NCI-H2081 (cell line): Measurements from ENCODE around the gene GALNT2.

Source experiments
- DNase-seq, 2 experiments: peaks; one replicate each; lab custom pipeline; 2025; lab: John Stamatoyannopoulos, UW

The GALNT2 gene

GRCh38 chr1:230277201-230278025 is 210.4 kb downstream of the GALNT2 start:
- peak; percentile 16 to 63 for DNase-seq

- no peak for DNase-seq
These were observed 211.3 kb downstream of the GALNT2 start for GRCh38 chr1:230278376-230278775.

DNA sequence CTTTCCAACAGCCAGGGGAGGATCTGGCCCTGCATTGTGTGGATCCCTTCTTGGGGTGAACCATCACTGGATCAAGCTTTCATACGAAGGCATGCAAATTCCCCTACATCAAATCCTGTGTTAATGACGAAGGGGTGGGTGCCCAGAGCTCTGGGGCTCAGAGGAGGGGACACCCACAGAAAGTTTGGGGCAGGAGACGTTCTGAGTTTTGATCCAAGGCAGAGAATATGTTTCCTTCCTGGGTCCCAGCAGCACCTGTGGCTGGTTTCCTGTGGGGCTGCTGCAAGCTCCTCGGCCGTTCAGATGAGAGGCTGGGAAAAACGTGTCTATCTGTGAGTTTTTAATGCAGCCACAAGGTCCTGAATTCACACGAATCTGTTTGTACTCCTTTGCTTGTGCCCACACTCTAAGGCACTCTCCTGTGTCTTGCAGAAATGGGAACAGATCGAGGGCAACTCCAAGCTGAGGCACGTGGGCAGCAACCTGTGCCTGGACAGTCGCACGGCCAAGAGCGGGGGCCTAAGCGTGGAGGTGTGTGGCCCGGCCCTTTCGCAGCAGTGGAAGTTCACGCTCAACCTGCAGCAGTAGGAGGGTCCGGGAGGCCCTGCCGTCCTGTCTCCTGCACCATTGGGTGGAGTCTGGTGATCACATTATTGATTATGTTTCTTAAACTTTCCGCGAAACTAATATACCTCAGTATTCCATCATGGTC is 212.0 kb downstream of the GALNT2 start:
- DNase-seq = no peak

GRCh38 chr1:230279583-230279945 is 212.5 kb downstream of the GALNT2 start:
- DNase-seq = no peak

GRCh38 chr1:230280054-230280795 is 213.2 kb downstream of the GALNT2 start:
- no peak for DNase-seq

GRCh38 chr1:230280906-230281413 is 213.9 kb downstream of the GALNT2 start:
- no peak for DNase-seq

DNA sequence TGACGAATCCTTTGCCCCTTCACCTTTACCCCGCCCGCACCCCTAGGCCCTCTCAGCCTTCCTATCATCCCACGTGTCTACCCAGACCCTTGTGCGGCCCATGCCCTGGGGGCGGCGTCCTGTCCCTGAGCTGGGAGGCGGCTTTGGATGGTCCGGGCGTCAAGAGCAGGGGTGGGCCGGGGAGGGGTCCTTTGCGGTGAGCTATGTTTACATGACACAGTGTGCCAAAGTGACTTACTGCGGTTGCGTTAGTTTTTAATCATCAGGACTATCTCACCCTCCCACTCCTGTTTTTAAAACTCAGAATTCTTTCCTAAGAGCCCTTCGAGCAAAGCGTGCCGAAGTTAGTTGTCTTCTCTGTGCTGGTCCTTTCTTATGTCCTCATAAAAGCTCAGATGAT is 214.5 kb downstream of the GALNT2 start:
- DNase-seq = no peak

DNA sequence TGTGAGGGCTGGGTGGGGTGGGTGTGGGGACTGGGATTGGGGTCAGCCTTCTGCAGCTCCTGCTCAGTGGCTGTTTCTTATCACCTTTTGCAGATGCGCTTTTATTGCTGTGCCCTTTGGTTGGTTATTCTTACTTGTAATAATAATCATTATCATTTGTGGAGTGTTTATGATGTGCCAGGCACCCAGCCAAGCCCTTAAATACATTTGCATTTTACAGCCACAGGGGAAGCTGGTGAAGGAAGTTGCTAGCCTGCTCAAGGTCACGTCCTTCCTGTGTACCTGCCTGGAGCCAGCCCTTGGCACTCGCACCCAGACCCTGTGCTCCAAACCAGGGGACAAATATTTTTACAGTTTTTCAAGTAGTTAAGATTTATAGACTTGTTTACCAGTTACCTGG is 215.1 kb downstream of the GALNT2 start:
- DNase-seq = peak; percentile 32 to 64

- DNase-seq = no peak
These were observed 216.6 kb downstream of the GALNT2 start for GRCh38 chr1:230283678-230284077.

GRCh38 chr1:230284891-230285290 is 217.9 kb downstream of the GALNT2 start:
- DNase-seq = no peak

DNA sequence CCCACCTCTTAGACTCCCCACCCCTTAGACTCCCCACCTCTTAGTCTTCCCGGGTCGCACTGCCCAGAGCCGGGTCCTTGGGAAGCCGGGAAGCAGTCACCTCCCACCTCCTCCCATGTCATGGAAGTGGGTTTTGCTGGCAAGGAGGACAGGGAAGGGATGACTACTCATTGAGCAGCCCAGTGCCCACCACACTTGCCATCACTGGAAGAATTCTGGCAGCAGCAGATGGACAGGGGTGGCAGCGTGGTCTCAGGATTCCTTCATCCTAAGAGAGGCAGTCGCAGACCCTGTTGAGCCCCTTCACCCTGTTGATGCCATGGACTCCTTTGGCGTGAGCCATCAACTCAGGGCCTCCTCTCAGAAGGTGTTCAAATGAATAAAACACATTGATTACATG is 218.3 kb downstream of the GALNT2 start:
- DNase-seq = no peak

DNA sequence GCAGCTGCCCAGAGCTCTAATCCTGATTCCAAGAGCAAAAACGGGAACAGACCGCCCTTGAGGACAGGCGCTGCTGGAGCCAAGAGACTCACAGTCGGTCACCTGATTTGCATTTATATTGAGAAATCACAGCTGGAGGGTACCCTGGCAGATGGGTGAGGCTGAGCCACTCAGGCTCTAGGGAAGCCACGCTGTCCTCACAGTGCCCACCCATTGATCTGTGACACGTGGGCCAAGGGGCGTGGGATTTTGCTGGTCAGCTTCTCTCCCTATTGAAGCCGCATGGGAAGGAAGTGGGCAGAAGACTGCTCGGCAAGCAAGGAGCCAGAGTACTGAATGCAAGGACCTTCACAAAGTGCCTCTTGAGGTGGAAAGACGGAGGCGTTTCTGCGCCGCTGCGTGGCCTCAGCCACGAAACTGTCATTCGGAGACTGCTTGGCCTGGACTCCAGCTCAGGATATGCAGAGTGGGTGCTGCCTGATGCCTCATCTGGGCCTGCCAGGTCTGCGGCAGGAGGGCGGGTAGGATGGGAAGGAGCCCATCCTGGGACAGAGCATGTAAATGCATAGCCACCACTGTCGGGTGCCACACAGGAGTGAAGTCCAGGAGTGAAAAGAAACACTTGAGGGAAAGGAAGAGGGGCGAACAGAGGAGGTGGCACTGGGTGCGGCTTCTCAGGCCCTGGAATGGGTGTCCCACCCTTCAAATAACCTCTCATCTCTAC is 219.3 kb downstream of the GALNT2 start:
- DNase-seq = no peak

DNA sequence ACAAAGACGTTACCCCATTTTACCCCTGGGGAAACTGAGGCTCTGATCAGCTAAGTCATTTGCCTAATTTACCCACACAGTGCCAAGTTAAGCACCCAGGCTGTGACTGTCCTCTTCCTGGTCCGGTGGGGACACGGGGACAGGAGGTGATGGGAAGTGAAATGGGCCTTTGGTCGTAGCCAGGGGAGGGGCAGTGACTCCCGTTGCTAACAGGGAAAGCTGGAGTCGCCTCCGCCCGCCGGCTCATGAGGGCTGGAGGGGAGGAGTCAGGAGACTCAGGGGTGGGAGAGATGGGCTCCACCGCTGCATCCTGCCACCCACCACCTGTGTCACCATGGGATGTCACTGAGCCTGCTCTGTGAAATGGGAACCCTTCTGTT is 219.8 kb downstream of the GALNT2 start:
- no peak for DNase-seq

- no peak for DNase-seq
These were observed 220.8 kb downstream of the GALNT2 start for GRCh38 chr1:230287674-230288315.

- DNase-seq = no peak
These were observed 221.8 kb downstream of the GALNT2 start for GRCh38 chr1:230288641-230289349.

DNA sequence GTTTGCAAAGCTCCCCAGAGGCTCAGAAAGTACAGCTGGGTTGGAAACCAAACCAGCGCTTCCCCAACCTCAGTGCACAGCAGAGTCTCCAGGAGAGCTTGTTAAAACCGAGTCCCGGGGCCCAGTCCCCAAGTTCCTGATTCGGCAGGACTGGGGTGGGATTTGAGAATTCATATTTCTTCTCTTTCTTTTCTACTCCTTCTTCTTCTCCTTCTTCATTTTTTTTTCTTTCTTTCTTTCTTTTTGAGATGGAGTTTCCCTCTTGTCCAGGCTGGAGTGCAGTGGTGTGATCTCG is 222.3 kb downstream of the GALNT2 start:
- no peak for DNase-seq

- no peak for DNase-seq
These were observed 224.9 kb downstream of the GALNT2 start for GRCh38 chr1:230291731-230292620.

- DNase-seq = peak; percentile 69 to 92
These were observed 225.8 kb downstream of the GALNT2 start for GRCh38 chr1:230292689-230293389.

DNA sequence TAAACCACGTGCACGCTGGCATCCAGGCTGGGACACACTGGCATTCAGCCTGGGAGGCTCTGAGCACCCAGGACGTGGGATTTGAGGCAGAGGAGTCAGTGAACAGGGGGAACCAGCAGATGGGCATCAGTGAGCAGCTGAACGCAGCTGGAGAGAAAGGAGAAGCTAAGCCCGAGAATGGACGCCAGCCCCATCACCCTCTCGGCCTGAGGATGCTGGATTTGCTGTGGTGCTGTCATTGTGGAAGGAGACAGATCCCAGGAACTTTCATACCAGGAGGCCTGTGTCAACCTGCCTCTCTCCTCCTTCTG is 226.3 kb downstream of the GALNT2 start:
- no peak for DNase-seq

- no peak for DNase-seq
These were observed 228.3 kb downstream of the GALNT2 start for GRCh38 chr1:230295367-230295766.
